GM19238 (cell line): ENCODE data around the gene SLC25A39.

Experiments used
- DNase-seq: peaks from one replicate; pipeline ENCODE4 v3.0.0; 2011; ENCODE audit warnings: low spot score; ENCODE audit not compliant: insufficient read length

The SLC25A39 gene

DNA sequence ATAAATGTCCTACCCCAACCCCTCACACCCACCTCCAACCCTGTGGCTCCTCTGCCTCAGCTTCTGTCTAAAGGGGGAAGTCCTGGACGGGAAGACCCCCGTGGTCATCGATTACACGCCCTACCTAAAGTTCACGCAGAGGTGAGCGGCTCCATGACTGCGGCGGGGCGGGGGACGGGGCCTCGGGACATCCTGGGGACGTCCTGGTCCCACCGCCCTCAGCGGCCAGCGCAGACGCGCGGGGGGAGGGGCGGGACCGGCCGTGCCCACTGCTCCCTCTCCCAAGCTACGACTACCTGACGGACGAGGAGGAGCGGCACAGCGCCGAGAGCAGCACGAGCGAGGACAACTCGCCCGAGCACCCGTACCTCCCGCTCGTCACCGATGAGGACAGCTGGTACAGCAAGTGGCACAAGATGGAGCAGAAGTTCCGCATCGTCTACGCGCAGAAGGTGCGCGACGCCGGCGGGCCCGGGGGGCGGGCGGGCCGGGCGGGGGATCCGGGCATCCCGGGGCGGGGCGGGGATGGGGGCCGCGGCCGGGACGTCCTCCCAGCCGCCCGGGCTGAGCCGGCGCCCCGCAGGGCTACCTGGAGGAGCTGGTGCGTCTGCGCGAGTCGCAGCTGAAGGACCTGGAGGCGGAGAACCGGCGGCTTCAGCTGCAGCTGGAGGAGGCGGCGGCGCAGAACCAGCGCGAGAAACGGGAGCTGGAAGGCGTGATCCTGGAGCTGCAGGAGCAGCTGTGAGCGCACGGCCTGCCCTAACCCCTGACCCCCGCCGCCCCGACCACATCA, 9.6 kb downstream of the SLC25A39 start:
- DNase-seq = peak; percentile 60

DNA sequence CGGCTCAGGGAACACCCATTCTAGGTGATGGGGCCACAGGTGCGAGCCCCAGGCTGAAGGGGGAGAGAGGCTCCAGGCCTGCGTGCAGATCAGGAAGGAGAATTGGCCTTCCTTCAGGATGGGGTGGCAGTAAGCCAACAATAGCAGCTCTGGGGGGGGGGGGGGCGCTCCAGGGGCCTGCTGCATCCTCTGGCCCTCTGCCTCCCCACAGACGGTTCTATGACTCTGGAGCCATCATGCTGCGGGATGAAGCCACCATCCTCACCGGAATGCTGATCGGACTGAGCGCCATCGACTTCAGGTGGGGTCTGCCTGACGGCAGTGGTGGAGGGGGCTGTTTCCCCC, 10.1 kb downstream of the SLC25A39 start:
- no peak for DNase-seq

DNA sequence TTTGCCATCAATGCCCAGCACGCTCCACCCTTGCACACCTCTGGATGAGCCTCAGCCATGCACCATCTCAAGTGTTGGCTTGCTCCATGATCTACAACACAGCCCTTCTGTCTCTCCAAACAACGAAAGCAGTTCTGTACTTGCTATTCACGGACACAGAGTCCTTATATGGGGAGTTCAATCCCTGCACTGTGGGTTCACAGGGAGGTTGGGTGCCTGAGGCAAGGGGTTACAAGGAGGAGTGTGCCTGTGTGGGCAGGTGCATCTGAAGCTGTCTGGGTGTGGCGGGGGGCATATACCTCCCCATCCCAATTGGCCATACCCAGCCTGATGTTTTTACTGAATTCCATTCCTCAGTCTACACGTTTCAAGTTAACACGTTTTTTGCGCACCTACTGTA, 10.6 kb downstream of the SLC25A39 start:
- no peak for DNase-seq

DNA sequence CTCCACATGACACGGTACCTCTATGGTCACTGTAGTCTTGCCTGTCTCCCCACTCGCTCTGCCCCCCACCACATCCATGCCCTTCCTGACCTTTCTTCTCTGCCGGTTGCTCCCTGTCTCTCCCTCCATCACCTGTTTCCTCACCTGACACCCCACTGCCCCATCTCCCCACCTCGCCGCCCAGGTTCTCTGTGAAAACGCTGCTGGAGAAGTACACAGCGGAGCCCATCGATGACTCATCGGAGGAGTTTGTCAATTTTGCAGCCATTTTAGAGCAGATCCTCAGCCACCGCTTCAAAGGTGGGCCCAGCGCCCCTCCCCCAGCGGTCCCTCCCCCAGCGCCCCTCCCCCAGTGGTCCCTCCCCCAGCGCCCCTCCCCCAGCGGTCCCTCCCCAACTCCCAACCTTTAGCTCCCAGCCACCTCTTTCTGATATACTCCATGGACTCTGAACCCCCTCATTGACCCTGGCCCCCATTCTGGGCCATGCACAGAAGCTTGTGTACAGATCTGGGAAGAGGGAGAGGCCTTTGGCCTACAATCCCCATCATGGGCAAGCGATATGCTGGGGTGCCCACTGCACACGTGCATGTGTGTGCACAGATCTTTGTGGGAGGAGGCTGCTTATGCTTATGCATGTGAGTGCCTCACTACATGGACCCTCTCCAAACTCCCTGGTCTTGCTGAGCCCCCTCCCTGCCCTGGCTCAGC, 12.1 kb downstream of the SLC25A39 start:
- DNase-seq = no peak

DNA sequence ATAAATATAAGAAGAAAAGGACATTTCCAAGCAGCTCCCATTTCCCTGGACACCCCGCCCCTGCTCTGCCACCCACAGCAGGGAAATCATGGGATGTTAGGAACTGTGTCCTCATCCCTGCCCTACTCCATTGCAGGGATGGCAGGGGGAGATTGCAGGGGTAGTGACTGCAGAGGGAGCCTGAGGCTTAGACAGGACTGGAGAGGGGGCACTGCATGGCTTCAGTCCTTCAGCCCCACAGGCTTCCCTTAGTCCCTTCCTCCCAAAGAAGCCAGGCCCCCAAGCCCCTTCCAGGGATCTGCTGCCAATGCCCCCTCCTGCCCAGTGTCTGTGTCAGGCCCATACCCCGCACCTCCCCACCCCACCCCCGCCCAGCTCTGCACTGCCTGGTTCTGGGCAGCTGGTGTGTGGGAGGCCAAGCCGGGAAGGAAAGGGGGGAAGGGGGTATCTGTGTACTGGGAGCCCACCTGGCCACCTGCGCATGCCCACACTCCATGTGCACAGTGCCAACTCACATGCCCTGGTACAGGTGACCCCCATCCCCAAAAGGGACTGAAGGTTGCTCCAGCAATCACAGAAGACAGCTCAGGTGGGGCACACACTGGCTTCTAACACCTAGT, 13.0 kb downstream of the SLC25A39 start:
- no peak for DNase-seq

DNA sequence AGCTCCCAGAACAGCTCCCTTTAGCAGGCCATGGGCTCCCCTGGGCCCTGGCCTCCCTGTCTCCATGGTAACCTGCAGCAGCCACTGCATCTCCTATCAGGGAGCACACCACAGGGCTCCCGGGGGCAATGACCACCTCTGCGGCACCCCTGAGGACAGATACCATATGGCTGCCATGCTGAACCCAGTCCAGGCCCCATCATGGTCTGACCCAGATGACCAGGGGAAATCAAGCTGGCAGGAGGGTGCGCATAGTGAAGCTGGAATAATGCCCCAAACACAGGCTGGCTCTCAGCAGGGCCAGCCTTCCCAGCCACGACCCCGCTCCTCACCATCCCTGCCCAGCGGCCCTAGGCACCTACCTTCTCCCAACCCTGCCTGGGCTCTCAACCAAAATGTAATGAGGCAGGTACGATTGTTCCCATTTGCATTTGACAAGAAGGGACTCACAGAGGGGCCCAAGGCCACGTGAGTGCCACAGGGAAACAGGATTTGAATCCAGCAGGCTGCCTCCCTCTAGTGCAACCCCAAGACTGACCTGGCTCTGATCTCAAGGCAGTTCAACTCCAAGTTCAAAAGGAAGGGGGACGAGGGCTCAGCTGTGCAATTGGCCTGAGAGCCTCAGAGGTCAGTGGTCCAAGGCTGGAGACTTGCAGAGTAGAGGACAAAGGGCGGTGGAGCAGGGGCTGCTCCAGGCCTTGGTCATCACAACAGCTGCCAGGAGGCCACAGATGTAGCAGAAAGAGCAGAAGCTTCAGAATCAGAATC, 13.8 kb downstream of the SLC25A39 start:
- no peak for DNase-seq

DNA sequence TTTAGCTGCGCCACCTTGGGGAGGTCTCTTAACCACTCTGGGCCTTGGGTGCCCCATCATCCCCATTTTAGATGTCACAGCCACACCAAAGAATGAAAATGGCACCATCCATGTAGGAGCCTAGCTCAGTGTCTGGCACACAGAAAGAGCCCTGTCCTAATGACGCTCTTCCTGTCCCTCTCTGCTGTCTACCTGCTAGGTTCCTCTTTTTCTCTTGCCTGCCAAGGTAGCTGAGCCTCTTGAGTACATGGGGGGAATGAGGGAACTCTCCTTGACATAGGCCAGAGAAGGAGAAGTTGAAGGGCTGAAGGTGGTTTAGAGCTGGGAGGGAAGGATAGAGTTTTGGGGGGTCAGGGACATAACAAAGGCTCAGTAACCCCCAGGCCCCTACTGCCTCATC, 14.4 kb downstream of the SLC25A39 start:
- no peak for DNase-seq

DNA sequence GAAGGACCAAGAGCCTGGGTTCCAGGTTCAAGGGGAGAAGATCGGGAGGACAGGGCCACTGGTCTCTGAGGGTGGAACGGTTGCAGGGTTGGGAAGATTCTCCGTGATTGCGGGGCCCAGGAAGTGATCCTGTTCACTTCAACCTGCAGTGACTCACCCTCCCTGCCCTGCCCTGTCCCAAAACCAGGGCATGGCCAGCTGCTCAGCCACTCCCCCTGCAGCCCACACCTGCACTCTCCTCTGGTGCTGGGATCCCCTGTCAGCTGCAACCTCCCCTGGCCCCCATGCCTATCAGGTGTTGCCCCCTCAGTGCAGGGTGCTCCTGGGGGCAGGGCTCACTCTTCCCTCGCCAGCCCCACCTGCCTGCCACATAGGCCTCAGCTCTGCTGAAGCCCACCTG, 15.2 kb downstream of the SLC25A39 start:
- no peak for DNase-seq

DNA sequence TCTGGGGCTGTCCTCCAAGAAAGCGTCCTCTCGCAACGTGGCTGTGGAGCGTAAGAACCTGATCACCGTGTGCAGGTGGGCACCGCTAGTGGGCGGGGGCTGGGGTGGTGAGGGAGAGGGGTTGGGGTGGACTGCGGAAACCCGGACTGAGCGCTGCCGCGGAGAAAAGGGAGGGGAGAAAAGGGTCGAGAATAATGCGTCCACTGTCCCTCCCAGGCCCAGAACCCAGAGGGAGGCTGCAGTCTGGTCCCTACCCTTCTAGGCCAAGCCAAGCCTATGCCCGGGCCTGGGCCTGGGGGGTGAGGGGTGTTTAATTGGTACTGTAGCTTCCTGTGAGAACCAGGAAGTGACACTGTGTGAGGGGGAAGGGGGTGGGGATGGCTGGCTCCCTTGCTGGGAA, 15.8 kb downstream of the SLC25A39 start:
- no peak for DNase-seq

DNA sequence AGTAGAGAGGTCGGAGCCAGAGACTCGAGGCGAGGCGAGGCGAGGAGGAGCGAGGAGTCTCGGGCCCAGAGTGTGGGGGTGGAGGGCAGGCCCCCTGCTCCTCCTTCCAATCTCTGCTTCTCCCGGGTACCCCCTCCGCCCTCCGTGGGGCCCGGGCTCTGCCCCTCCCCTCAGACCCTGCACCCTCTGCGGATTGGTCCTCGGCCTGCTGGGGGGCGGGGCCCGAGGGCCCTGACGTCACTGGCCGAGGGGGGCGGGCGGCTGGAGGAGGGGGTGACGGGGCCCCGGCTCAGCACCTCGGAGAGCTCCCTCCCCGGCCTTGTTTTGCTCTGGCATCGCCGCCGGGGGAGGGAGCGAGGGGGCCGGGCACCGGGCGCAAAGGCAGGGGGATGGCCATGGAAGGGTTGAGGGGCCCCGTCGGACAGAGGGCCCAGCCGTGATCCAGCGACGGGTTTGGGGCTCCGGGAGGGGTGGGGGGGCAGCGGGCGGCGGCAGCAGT, 16.3 kb downstream of the SLC25A39 start, which contains the start of gene RUNDC3A:
Gene RUNDC3A, plus strand, starts transcription at position 282 of the 499 bp plus-strand sequence. CDS start 232 bp downstream, outside the sequence.
- peak; percentile 91 for DNase-seq

DNA sequence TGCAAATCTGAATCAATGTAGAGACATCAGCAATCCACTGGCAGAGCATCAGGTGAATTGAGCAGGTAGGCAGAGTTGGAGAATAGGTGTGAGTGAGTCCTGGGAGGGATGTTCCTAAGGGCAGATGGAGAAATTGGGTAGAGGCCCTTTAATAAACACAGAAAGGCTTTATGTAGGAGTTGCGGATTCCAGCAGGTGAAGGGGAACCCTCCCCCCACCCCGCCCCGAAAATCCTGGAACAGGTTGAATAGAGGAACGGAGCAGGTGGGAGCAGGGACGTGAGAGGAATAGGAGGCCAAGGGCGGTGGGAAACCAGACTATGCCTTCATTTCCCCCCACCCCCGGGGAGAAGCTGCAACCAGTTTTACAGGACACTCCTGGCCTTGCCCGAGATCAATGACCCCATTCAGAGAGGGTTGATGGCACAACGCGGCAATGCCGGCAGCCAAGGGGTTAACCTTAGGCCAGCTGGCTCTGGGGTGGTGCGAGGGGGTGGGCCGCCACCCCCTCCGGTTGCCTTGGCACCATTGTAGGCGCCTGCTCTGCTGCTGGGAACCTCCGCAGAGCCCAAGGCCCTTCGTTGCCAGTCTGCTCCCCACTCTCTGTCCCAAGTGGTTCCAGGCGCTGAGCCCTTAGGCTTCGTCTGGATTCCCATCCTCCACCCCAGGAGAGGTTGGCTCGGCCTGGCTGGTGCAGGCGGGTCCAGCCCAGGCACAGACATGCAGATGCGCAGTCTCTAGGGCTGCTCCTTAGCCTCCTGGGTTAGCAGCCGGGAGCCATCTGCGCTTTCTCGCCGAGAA, 17.0 kb downstream of the SLC25A39 start:
- no peak for DNase-seq

DNA sequence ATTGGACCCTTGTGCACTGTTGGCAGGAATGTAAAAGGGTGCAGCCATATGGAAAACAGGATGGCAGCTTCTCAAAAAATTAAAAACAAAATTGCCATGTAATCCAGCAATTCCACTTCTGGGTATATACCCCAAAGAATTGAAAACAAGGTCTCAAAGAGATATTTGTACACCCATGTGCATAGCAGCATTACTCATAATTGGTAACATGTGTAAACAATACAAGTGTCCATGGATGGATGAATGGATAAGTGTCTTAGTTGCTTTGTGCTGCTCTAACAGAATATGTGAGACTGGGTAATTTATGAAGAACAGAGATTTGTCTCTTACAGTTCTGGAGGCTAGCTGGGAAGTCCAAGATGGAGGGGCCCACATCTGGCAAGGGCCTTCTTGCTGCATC, 20.0 kb downstream of the SLC25A39 start:
- DNase-seq = no peak

DNA sequence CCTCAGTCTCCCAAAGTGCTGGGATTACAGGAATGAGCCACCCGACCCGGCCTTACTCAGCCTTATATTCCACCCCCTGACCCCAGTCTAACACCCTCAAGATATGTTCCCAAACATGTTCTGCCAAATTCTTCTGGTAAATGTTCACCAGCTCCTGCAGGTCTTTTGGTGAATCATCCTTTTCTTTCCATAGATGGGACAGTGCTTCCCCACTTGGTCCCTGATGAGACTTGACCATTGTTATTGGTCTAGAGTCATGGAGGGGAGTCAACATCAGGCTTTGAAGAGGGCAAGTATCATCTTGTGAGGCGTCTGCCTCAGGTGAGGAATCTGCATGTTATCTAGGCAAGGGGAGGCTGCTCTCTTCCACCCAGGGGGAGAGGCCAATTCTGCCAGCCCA, 26.6 kb downstream of the SLC25A39 start:
- no peak for DNase-seq

DNA sequence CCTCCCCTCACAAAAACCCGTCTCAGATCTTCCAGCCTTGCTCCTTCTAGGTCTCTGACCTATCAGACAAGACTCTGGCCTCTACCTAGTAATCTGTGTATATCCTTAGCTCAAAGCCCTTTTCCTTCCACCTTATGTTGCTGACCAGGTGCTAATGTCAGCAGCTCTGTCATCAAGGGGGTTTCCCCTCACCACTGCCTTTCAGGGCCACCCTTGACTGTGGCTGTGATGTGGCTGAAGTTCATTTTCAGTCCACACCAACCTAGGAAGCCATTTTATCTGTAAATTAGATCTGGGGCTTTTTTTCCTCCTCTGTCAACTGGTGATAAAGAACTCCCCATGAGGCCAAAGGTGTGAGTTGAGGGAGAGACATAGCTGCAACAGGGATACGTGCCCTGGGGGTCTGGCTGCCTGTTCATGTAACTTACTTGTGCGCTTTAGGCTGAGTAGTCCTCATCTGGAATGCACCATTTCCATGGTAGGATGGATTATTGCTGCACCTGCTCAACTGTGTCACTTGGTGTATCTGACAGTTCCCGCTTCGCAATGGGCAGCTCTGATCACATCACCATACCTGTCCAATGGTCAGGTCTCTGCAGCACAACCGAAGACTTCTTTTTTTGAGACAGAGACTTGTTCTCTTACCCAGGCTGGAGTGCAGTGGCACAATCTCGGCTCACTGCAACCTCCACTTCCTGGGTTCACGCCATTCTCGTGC, 31.0 kb downstream of the SLC25A39 start:
- DNase-seq = no peak

DNA sequence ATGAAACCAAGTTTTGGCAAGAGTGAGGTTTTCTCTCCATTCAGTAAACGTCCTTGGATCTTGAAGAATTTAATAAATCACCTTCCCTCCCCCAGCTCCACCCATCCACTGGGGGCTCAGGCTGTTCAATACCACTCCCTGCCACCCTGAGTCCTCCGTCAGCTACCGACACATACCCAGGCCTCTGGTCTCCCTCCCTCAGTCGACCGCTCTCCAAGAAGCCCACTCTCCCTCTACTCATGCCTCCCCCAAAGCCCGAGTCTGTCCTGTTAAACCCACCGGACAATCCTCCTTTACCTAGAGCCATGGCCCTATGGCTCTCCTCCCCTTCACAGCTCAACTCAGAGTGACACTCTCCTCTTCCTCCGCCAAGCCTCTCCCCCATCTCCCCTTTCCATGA, 37.0 kb downstream of the SLC25A39 start:
- no peak for DNase-seq

DNA sequence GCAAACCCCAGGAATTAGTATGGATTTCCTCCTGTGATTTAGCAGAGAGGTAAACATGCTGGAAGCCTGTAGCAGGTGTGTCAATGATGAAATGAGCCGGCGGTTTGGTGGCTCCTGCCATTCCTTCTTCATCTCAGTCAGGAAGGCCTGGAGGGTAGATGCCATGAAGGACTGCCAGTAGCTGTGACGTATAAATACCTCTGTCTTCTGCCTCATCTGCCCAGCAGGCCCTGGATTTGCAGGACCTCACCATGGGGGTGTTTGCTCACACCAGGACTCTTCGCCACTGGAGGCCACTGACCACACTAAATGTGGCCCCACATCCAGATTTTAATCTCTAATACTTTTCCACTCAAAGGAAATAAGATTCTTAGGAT, 40.6 kb downstream of the SLC25A39 start:
- DNase-seq = no peak

DNA sequence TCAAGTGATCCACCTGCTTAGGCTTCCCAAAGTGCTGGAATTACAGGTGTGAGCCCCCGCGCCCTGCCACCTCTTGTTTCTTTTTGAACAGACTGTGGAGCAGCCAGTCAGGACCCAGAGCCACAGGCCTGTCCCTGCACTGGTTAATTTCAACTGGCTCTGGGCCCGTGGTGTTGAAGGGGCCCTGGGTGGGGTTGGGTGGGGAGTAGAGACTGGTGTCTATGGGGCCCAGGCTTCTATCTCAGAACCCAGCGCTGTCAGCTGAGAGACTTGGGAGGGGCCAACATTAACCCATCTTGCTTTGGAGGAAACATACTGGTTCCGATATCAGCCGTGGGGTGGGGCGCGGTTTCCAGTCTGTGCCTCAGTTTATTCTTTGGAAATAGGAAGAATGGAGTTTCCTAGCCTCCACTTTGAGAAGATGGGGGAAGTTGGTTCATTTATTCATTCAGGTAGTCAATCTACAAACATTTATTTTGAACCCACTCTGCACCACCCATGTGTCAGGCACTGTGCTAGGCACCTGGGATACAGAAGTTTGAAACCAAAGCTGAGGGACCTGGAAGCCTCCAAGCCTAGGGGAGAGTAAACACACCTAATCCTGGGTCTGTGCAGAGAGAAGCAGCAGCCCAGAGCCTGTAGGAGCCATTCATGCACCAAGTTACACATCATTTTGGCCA, 41.1 kb downstream of the SLC25A39 start:
- no peak for DNase-seq

DNA sequence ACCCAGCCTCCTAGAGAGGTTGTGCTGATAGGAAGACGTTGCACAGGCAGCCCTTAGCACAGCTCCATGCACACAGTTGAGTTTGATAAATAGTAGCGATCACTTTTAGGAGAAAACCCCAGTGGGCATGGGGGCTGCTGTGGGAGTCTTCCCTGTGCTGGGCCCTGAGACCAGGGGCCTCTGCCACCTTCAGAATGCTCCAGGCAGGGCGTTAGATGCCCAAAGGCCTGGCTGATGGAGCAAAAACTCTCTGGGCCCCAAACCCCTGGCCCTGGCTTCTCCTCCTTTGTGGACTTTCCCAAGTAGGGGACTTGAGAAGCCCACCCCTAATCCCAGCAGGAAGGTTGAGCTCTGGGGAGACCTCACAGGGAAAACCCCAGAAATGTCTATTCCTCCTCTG, 42.4 kb downstream of the SLC25A39 start:
- no peak for DNase-seq

DNA sequence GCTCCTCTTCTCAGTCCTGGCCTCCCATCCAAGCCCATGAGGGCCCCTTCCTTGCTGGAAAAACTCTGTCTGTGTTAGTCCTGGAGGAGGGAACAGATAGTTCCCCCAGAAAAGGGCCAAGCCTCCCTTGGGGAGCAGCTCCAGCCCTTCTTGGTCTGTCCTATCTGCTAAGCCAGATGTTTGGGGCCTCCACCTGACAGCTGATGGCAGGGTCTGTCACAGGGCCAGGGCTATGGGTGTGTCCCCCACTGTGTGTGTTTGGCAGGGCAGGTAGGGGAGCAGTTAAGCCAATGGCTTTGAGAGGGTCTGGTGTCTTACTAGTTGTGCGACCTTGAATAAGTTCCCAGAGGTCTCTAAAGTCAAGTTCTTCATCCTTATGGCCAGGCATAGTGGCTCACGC, 43.1 kb downstream of the SLC25A39 start:
- DNase-seq = no peak
